Smooth muscle cell (in vitro differentiated cells): Measurements from ENCODE around the gene ST8SIA6. TPM values are rescaled to one million over a fixed set of nuclear protein-coding genes. Genes with fewer than 3 reads are reported as not detected.

Experiments used
- DNase-seq: peaks from one replicate; lab custom pipeline; 2025; ENCODE audit not compliant: unreplicated experiment; lab: John Stamatoyannopoulos, UW
- H2AFZ ChIP-seq: fragments of 200-600 bp; sonication (generic); 2 replicates; pipeline ENCODE4 v1.6.0; 2016; ENCODE audit warnings: antibody characterized with exemption, low read depth, mild to moderate bottlenecking
- H3F3A ChIP-seq: fragments of 200-600 bp; sonication (generic); 2 replicates; pipeline ENCODE4 v1.6.0; 2017; ENCODE audit warnings: antibody characterized with exemption, low read depth
- H3K27ac ChIP-seq: fragments of 200-600 bp; sonication (generic); 2 replicates; pipeline ENCODE4 v1.5.1; 2016; ENCODE audit warnings: low read depth, mild to moderate bottlenecking
- H3K27me3 ChIP-seq: fragments of 200-600 bp; sonication (generic); 2 replicates; pipeline ENCODE4 v1.6.1; 2016; ENCODE audit warnings: low read depth, mild to moderate bottlenecking
- H3K36me3 ChIP-seq: fragments of 200-600 bp; sonication (generic); 2 replicates; pipeline ENCODE4 v1.5.1; 2016; ENCODE audit warnings: low read depth
- H3K4me1 ChIP-seq: fragments of 200-600 bp; sonication (generic); 2 replicates; pipeline ENCODE4 v1.5.1; 2016; ENCODE audit warnings: low read depth
- H3K4me2 ChIP-seq: fragments of 200-600 bp; sonication (generic); 2 replicates; pipeline ENCODE4 v1.6.0; 2016; ENCODE audit warnings: mild to moderate bottlenecking
- H3K4me3 ChIP-seq: fragments of 200-600 bp; sonication (generic); 2 replicates; pipeline ENCODE4 v1.5.1; 2016; ENCODE audit warnings: mild to moderate bottlenecking
- H3K79me2 ChIP-seq: fragments of 200-600 bp; sonication (generic); 2 replicates; pipeline ENCODE4 v1.6.0; 2016; ENCODE audit warnings: low read depth, mild to moderate bottlenecking
- H3K9ac ChIP-seq: fragments of 200-600 bp; sonication (generic); 2 replicates; pipeline ENCODE4 v1.6.0; 2016; ENCODE audit warnings: low read depth
- H3K9me3 ChIP-seq: fragments of 200-600 bp; sonication (generic); replicated peaks from 2 replicates; pipeline ENCODE4 v1.5.1; 2016; ENCODE audit warnings: low read depth
- H4K20me1 ChIP-seq: fragments of 200-600 bp; sonication (generic); 2 replicates; pipeline ENCODE4 v1.6.0; 2016; ENCODE audit warnings: low read depth
- WGBS: methylation state at CpG from one replicate; pipeline ENCODE4 v1.1.7; 2016; ENCODE audit warnings: low lambda C conversion rate; 5-methylcytosine and 5-hydroxymethylcytosine counted together
- polyA plus RNA-seq: library from polyadenylated mRNA; unstranded; fragments of >200 nt; fragmentation: Nextera tagmentation; extraction: Ambion mirVana; gene quantifications from 2 replicates; pipeline ENCODE4 v1.2.1, GENCODE V29; 2016
- total RNA-seq: library from RNA; depleted of rRNA; stranded (reverse); fragments of >200 nt; gene quantifications from 2 replicates; pipeline ENCODE4 v1.2.3, GENCODE V29; 2014
- TF ChIP-seq, protein P1 (sequence below): fragments of 200-600 bp; sonication (generic); IDR thresholded peaks from 2 replicates; pipeline ENCODE4 v1.5.1; 2017; ENCODE audit warnings: borderline replicate concordance, mild to moderate bottlenecking, antibody characterized with exemption; ENCODE audit not compliant: insufficient read depth, poor library complexity, severe bottlenecking

Gene ST8SIA6
- total and polyA plus RNA-seq, 2 experiments from 2014 or later = 0.24 TPM; not detected in 1

GRCh38 chr10:17307123-17307522 lies 147.3 kb downstream of the ST8SIA6 start:
- no peak overlapping the region for H2AFZ ChIP-seq
- H3K4me3 ChIP-seq = no peak overlapping the region
- H3F3A ChIP-seq = no peaks in the 10 kb centered on the region
- H3K36me3 ChIP-seq = no peaks in the 10 kb centered on the region
- TF ChIP-seq, protein P1, sequence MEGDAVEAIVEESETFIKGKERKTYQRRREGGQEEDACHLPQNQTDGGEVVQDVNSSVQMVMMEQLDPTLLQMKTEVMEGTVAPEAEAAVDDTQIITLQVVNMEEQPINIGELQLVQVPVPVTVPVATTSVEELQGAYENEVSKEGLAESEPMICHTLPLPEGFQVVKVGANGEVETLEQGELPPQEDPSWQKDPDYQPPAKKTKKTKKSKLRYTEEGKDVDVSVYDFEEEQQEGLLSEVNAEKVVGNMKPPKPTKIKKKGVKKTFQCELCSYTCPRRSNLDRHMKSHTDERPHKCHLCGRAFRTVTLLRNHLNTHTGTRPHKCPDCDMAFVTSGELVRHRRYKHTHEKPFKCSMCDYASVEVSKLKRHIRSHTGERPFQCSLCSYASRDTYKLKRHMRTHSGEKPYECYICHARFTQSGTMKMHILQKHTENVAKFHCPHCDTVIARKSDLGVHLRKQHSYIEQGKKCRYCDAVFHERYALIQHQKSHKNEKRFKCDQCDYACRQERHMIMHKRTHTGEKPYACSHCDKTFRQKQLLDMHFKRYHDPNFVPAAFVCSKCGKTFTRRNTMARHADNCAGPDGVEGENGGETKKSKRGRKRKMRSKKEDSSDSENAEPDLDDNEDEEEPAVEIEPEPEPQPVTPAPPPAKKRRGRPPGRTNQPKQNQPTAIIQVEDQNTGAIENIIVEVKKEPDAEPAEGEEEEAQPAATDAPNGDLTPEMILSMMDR = no peak
- no peaks in the 10 kb centered on the region for H3K9me3 ChIP-seq
- no peaks in the 10 kb centered on the region for H4K20me1 ChIP-seq
- H3K79me2 ChIP-seq = no peaks in the 10 kb centered on the region
- H3K9ac ChIP-seq = no peak overlapping the region
- H3K27ac ChIP-seq = no peak overlapping the region
- H3K4me2 ChIP-seq = no peak overlapping the region
- peaks cover 3% of the 10 kb centered on the region for H3K27me3 ChIP-seq
- WGBS = 91% methylated on average over 3 of the region's 3 CpGs
- H3K4me1 ChIP-seq = no peaks in the 10 kb centered on the region
- no peak for DNase-seq

DNA sequence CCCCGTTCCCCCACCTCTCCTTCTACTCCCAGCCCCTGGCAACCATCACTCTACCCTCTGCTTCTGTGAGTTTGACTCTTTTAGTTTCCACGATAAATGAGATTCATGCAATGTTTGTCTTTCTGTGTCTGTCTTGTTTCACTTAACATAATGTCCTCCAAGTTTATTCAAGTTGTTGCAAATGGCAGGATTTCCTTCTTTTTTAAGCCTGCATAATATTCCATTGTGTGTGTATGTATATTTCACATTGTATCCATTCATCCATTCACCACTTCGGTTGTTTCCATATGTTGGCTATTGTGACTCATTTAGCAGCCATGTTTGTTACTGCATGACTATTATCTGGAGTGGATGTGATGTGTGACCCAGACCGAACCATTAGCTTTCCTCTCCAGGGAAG lies 162.0 kb downstream of the ST8SIA6 start:
- DNase-seq = no peak
- no peaks in the 10 kb centered on the region for H3K9me3 ChIP-seq
- no peaks in the 10 kb centered on the region for H3F3A ChIP-seq
- H3K27me3 ChIP-seq = peaks cover 11% of the 10 kb centered on the region
- TF ChIP-seq, protein P1 = no peak
- no peaks in the 10 kb centered on the region for H4K20me1 ChIP-seq
- no peak overlapping the region for H3K4me2 ChIP-seq
- H3K9ac ChIP-seq = no peak overlapping the region
- no peaks in the 10 kb centered on the region for H3K79me2 ChIP-seq
- H3K36me3 ChIP-seq = no peaks in the 10 kb centered on the region
- H3K4me1 ChIP-seq = no peaks in the 10 kb centered on the region
- 92% methylated on average over 4 of the region's 4 CpGs for WGBS
- H3K27ac ChIP-seq = no peak overlapping the region
- H2AFZ ChIP-seq = no peak overlapping the region
- no peak overlapping the region for H3K4me3 ChIP-seq

DNA sequence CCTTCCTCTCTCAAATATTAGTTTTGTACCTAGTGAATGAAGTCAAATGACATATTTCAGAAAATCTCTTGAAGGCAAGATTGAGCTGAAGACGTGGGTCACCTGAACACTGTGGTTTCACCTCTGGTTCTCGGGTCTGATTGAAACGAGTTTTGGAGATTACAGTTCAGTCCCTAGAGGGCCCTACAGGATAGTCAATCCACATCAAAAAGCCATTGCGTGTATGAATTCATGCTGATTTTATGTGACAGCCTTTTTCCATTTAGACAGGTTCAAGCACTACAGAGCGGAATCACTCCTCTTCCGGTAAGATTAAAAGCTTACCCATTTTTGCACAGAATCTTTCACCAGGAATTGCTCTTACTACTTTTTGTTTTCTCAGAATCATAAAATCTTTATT lies 164.2 kb downstream of the ST8SIA6 start:
- no peaks in the 10 kb centered on the region for H3K79me2 ChIP-seq
- TF ChIP-seq, protein P1 = no peak

GRCh38 chr10:17289763-17290162 lies 164.6 kb downstream of the ST8SIA6 start:
- no peaks in the 10 kb centered on the region for H3K4me1 ChIP-seq
- TF ChIP-seq, protein P1 = no peak
- no peaks in the 10 kb centered on the region for H3F3A ChIP-seq
- H3K27me3 ChIP-seq = peaks cover 11% of the 10 kb centered on the region
- H3K27ac ChIP-seq = no peak overlapping the region
- WGBS = 98% methylated on average over 12 of the region's 12 CpGs
- H4K20me1 ChIP-seq = no peaks in the 10 kb centered on the region
- H3K4me3 ChIP-seq = no peak overlapping the region
- no peaks in the 10 kb centered on the region for H3K9me3 ChIP-seq
- no peak overlapping the region for H3K4me2 ChIP-seq
- no peak overlapping the region for H3K9ac ChIP-seq
- no peak overlapping the region for H2AFZ ChIP-seq
- DNase-seq = no peak
- no peaks in the 10 kb centered on the region for H3K79me2 ChIP-seq
- no peaks in the 10 kb centered on the region for H3K36me3 ChIP-seq

More for the DNA sequence above, 164.2 kb downstream of the ST8SIA6 start:
- Histone ChIP-seq H3K4me3 (no peak overlapping the region), H3K27me3 (peaks cover 11% of the 10 kb centered on the region), H3K36me3 (no peaks in the 10 kb centered on the region), H3K27ac (no peak overlapping the region), H3K9ac (no peak overlapping the region), H3F3A (no peaks in the 10 kb centered on the region), H3K9me3 (no peaks in the 10 kb centered on the region), H2AFZ (no peak overlapping the region), H4K20me1 (no peaks in the 10 kb centered on the region), H3K4me2 (no peak overlapping the region), H3K4me1 (no peaks in the 10 kb centered on the region)
- no peak for DNase-seq
- 69% methylated on average over 6 of the region's 6 CpGs for WGBS
